Measurements from ENCODE around the gene P2RX6. TPM values are rescaled to one million over a fixed set of nuclear protein-coding genes. Genes with fewer than 3 reads are reported as not detected.
A peak's percentile ranks its signal among the peaks of the same experiment; 100 is the strongest.

Gene P2RX6
- total RNA-seq, 6 donors from 2014 or later, result 0.39 to 22.0 (median 0.65) TPM

- H3K9me3 ChIP-seq, result no peaks in the 10 kb centered on the region
- TF ChIP-seq POLR2AphosphoS5 (IDR thresholded peaks at IDR 0.05) (no peak), CTCF (IDR thresholded peaks at IDR 0.05) (no peak)
- DNase-seq, result no peak
- H3K4me3 ChIP-seq, result no peak overlapping the region
- no peaks in the 10 kb centered on the region for H3K27me3 ChIP-seq
- no peak overlapping the region for H3K27ac ChIP-seq
- ATAC-seq (ENCODE audit: low FRiP score in 2 of 2), result no peak
- H3K4me1 ChIP-seq, result no peaks in the 10 kb centered on the region
- 90 to 91% methylated on average over 13 to 14 of the region's 14 CpGs for WGBS, 2 donors
- H3K36me3 ChIP-seq, result no peaks in the 10 kb centered on the region
Measured at GRCh38 chr22:21075516-21076138, 60.7 kb downstream of the P2RX6 start.

- Histone ChIP-seq H3K4me3 (no peak overlapping the region), H3K36me3 (no peaks in the 10 kb centered on the region), H3K9me3 (no peaks in the 10 kb centered on the region), H3K27me3 (no peaks in the 10 kb centered on the region), H3K27ac (no peak overlapping the region), H3K4me1 (no peaks in the 10 kb centered on the region)
- TF ChIP-seq POLR2AphosphoS5 (IDR thresholded peaks at IDR 0.05) (no peak), EP300 (IDR thresholded peaks at IDR 0.05) (no peak), CTCF (IDR thresholded peaks at IDR 0.05) (no peak), POLR2A (IDR thresholded peaks at IDR 0.05) (no peak)
- 85 to 88% methylated on average over 18 to 21 of the region's 21 CpGs for WGBS, 2 donors
- DNase-seq (peak in 1 of 2 donors; percentile 53), ATAC-seq (ENCODE audit: low FRiP score in 2 of 2) (no peak)
Measured at GRCh38 chr22:21076912-21077625, 62.1 kb downstream of the P2RX6 start.

Small RNAs within 50 kb of the gene (small RNA-seq; reads per million reads assigned to genes)
- 0 reads per million in 4 donors for gene MIR649

Other genes starting within 250 kb of the P2RX6 start
- 1 to 10 TPM in 1 of 6 donors, under 1 TPM in 3, not detected in 2; 0.57 to 2.6 (median 0.76) TPM for gene SERPIND1, start 241.1 kb upstream of the P2RX6 start, total RNA-seq
- gene PI4KA, start 156.4 kb upstream of the P2RX6 start, total RNA-seq, result 100 to 1,000 TPM in 2 of 6 donors, 10 to 100 TPM in 4; 68.6 to 251 (median 89.5) TPM
- 10 to 100 TPM; 10.2 to 28.3 (median 19.8) TPM for gene SNAP29, start 156.2 kb upstream of the P2RX6 start, total RNA-seq
- 10 to 100 TPM; 35.6 to 65.4 (median 53.4) TPM for gene CRKL, start 97.8 kb upstream of the P2RX6 start, total RNA-seq
- gene AIFM3, start 47.9 kb upstream of the P2RX6 start, total RNA-seq, result 1 to 10 TPM; 4.7 to 9.4 (median 6.6) TPM
- gene LZTR1, start 32.9 kb upstream of the P2RX6 start, total RNA-seq, result 100 to 1,000 TPM in 2 of 6 donors, 10 to 100 TPM in 4; 33.7 to 114 (median 63.2) TPM
- gene THAP7, start 13.0 kb upstream of the P2RX6 start, total RNA-seq, result 10 to 100 TPM; 18.9 to 52.4 (median 32.0) TPM
- 1 to 10 TPM in 5 of 6 donors, not detected in 1; 1.2 to 5.2 (median 1.5) TPM for gene SLC7A4, start 17.4 kb downstream of the P2RX6 start, total RNA-seq
- gene LRRC74B, start 30.8 kb downstream of the P2RX6 start, total RNA-seq, result 1 to 10 TPM in 5 of 6 donors, under 1 TPM in 1; 0.14 to 6.6 (median 3.2) TPM